ENCODE measurements around the gene CHRNB1.

Gene CHRNB1

DNA sequence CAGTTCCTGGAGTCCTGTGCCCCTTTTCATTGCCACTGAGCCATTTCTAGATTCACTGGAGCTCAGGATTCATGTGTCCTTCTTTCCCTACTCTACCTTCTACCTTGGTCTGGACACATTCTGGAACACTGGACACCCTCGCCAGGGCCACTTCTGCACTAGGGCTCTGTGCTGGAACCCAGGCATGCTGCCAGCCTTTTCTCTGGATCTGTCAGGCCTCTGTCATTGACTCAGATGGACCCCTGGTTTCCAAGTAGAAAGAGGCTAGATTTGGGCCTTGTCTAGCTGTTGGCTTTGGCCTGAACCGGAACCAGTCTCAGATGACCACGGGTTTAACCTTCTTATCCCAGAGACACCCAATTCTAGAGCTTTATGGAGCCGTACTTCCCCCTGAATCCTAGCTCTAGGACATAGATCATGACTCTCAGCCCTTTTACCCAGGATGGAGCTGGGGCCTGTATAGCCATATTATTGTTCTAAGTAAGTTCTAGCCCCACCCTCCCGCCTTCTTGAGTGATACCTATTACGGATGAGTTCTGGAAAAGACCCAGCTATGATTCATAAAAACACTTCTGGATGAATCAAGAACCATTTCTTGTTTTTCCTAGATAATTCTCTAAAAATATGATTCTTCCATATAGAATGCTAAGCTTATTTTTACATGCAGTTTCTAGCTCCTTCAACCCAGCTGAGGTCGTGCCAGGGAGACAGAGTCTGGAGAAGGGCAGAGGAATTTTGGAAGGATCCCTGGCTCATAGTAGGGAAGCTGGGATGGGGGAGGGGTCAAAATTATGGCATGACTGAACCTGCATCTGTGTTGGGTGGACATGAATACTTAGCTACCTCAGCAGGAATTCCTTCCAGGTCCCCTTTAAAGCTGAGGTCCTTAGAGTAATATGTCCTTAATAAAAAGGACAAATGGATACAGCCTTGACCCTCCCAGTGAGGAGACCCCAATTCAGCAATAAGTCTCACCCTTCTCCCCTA is 1.1 kb upstream of the CHRNB1 start:
- H2AFZ ChIP-seq (ENCODE audit: low read depth, low read length) = no peak overlapping the region
- H3K36me3 ChIP-seq (ENCODE audit: insufficient read depth, low read length) = no peaks in the 10 kb centered on the region
- H3K27me3 ChIP-seq (ENCODE audit: insufficient read depth, low read length) = peaks cover 5% of the 10 kb centered on the region
- H3K4me1 ChIP-seq (ENCODE audit: insufficient read depth, low read length) = peaks cover 24% of the 10 kb centered on the region
- H3K4me3 ChIP-seq (ENCODE audit: low read length) = no peak overlapping the region
- no peaks in the 10 kb centered on the region for H3K9me3 ChIP-seq (ENCODE audit: low read length)

- Histone ChIP-seq H3K4me1 (ENCODE audit: insufficient read depth, low read length) (peaks cover 11% of the 10 kb centered on the region), H2AFZ (ENCODE audit: low read depth, low read length) (peak overlapping the region; percentile 29), H3K36me3 (ENCODE audit: insufficient read depth, low read length) (no peaks in the 10 kb centered on the region), H3K9me3 (ENCODE audit: low read length) (no peaks in the 10 kb centered on the region), H3K27me3 (ENCODE audit: insufficient read depth, low read length) (no peaks in the 10 kb centered on the region), H3K4me3 (ENCODE audit: low read length) (peak overlapping the region; percentile 40)
These were observed 733 bp downstream of the CHRNB1 start for GRCh38 chr17:7445619-7445968.

- Histone ChIP-seq H3K4me3 (ENCODE audit: low read length) (no peak overlapping the region), H3K36me3 (ENCODE audit: insufficient read depth, low read length) (no peaks in the 10 kb centered on the region), H3K9me3 (ENCODE audit: low read length) (no peaks in the 10 kb centered on the region), H3K27me3 (ENCODE audit: insufficient read depth, low read length) (no peaks in the 10 kb centered on the region), H3K4me1 (ENCODE audit: insufficient read depth, low read length) (peaks cover 2% of the 10 kb centered on the region), H2AFZ (ENCODE audit: low read depth, low read length) (no peak overlapping the region)
These were observed 3.6 kb downstream of the CHRNB1 start for GRCh38 chr17:7448461-7448860.

DNA sequence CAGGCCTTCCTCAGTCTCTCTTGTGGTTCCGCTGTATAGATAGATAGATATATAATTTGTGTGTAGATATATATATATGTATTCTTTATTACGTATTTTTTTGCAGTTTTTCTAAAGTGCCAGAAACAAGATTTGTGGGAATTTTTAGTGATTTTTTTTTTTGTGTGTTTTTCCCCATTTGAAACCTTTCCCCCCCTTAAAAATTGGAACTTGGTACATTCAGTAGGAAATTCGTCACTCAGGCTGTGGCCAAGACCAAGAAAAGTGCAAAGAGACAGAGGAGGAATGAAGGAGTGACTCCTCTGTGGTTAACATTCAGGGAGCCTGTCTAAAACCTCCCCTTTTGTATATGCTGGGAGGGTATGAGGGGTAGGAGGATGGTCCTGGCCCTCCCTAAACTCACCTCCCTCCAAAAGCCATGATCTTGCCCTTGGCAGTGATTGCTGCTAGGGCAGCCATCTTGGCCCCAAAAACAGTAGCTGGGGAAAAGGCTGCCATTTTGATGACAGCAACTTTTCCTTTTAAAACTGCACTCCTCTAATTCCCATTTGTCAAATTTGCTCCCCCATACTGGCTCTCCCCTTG is 15.2 kb downstream of the CHRNB1 start:
- peaks cover 17% of the 10 kb centered on the region for H3K36me3 ChIP-seq (ENCODE audit: insufficient read depth, low read length)
- H2AFZ ChIP-seq (ENCODE audit: low read depth, low read length) = no peak overlapping the region
- H3K4me1 ChIP-seq (ENCODE audit: insufficient read depth, low read length) = no peaks in the 10 kb centered on the region
- no peaks in the 10 kb centered on the region for H3K27me3 ChIP-seq (ENCODE audit: insufficient read depth, low read length)
- H3K4me3 ChIP-seq (ENCODE audit: low read length) = no peak overlapping the region
- no peaks in the 10 kb centered on the region for H3K9me3 ChIP-seq (ENCODE audit: low read length)

GRCh38 chr17:7460850-7461660 is 16.2 kb downstream of the CHRNB1 start:
- Histone ChIP-seq H3K36me3 (ENCODE audit: insufficient read depth, low read length) (peaks cover 17% of the 10 kb centered on the region), H3K4me1 (ENCODE audit: insufficient read depth, low read length) (no peaks in the 10 kb centered on the region), H3K4me3 (ENCODE audit: low read length) (no peak overlapping the region), H2AFZ (ENCODE audit: low read depth, low read length) (no peak overlapping the region), H3K9me3 (ENCODE audit: low read length) (no peaks in the 10 kb centered on the region), H3K27me3 (ENCODE audit: insufficient read depth, low read length) (no peaks in the 10 kb centered on the region)

- no peak overlapping the region for H2AFZ ChIP-seq (ENCODE audit: low read depth, low read length)
- peaks cover 22% of the 10 kb centered on the region for H3K36me3 ChIP-seq (ENCODE audit: insufficient read depth, low read length)
- H3K4me1 ChIP-seq (ENCODE audit: insufficient read depth, low read length) = peaks cover 10% of the 10 kb centered on the region
- H3K4me3 ChIP-seq (ENCODE audit: low read length) = no peak overlapping the region
- no peaks in the 10 kb centered on the region for H3K9me3 ChIP-seq (ENCODE audit: low read length)
- no peaks in the 10 kb centered on the region for H3K27me3 ChIP-seq (ENCODE audit: insufficient read depth, low read length)
These were observed 17.9 kb downstream of the CHRNB1 start for GRCh38 chr17:7462474-7463371.

DNA sequence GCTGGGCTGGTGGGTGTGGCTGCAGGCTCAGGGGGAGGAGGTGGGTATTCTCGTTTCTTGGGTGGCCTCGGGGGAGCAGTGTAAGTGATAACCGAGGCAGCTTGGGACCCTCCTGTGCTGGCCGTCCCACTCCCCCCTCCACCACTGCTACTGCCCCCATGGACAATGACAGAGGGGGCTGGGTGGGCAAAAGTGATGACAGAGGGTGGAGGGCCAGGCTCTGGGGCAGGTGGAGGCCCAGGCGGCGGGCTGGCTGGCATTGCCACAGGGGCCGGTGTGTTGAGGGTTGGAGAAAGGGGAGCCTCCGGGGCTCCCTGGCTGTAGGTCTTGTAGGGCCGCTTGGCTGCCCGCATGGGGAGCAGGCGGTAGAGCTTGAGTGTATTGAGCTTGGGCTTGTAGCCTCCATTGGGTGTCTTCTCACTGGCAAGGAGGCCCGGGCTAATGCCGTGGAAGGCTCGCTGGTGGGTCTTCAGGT is 18.5 kb downstream of the CHRNB1 start:
- Histone ChIP-seq H3K4me3 (ENCODE audit: low read length) (no peak overlapping the region), H3K27me3 (ENCODE audit: insufficient read depth, low read length) (no peaks in the 10 kb centered on the region), H3K4me1 (ENCODE audit: insufficient read depth, low read length) (peaks cover 15% of the 10 kb centered on the region), H2AFZ (ENCODE audit: low read depth, low read length) (no peak overlapping the region), H3K36me3 (ENCODE audit: insufficient read depth, low read length) (peaks cover 22% of the 10 kb centered on the region), H3K9me3 (ENCODE audit: low read length) (no peaks in the 10 kb centered on the region)

DNA sequence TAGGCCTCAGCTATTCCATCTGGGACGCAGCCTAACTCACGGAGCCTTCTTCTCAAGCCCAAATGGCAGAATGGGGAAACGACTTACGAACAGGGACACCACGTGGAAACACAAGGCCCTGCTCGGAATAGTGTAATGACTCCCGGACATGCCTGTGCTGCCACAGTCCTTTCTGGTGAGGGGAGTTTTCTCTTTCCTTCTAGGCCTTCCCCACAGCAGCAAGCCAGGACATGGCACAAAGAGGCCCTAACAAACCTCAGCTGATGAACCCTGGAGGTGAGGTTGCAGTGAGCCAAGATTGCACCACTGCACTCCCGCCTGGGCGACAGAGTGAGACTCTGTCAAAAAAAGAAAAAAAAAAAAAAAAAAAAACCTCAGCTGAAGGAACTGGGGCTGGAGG is 19.2 kb downstream of the CHRNB1 start:
- Histone ChIP-seq H3K9me3 (ENCODE audit: low read length) (no peaks in the 10 kb centered on the region), H3K4me1 (ENCODE audit: insufficient read depth, low read length) (peaks cover 16% of the 10 kb centered on the region), H2AFZ (ENCODE audit: low read depth, low read length) (no peak overlapping the region), H3K36me3 (ENCODE audit: insufficient read depth, low read length) (peaks cover 22% of the 10 kb centered on the region), H3K4me3 (ENCODE audit: low read length) (no peak overlapping the region), H3K27me3 (ENCODE audit: insufficient read depth, low read length) (no peaks in the 10 kb centered on the region)

GRCh38 chr17:7465597-7466275 is 20.9 kb downstream of the CHRNB1 start:
- no peak overlapping the region for H3K4me3 ChIP-seq (ENCODE audit: low read length)
- peaks cover 16% of the 10 kb centered on the region for H3K4me1 ChIP-seq (ENCODE audit: insufficient read depth, low read length)
- no peaks in the 10 kb centered on the region for H3K9me3 ChIP-seq (ENCODE audit: low read length)
- H2AFZ ChIP-seq (ENCODE audit: low read depth, low read length) = no peak overlapping the region
- no peaks in the 10 kb centered on the region for H3K27me3 ChIP-seq (ENCODE audit: insufficient read depth, low read length)
- H3K36me3 ChIP-seq (ENCODE audit: insufficient read depth, low read length) = peaks cover 22% of the 10 kb centered on the region

DNA sequence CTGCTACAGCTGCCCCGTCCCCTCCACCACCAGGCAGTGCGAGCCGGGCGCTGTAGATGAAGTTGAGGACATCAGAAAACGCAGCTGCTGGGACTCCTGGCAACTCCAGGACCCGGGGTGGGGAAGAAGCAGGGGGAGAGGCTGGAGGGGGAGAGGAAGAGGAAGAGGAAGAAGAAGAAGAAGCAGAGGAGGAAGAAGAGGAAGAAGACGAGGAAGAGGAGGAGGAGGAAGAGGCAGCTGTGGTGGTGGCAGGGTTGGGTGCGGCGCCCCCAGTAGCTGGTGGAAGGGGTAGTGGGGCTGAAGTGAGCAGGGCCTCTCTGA is 21.4 kb downstream of the CHRNB1 start:
- Histone ChIP-seq H3K27me3 (ENCODE audit: insufficient read depth, low read length) (no peaks in the 10 kb centered on the region), H3K36me3 (ENCODE audit: insufficient read depth, low read length) (peaks cover 22% of the 10 kb centered on the region), H3K4me1 (ENCODE audit: insufficient read depth, low read length) (peaks cover 16% of the 10 kb centered on the region), H3K4me3 (ENCODE audit: low read length) (no peak overlapping the region), H2AFZ (ENCODE audit: low read depth, low read length) (no peak overlapping the region), H3K9me3 (ENCODE audit: low read length) (no peaks in the 10 kb centered on the region)

DNA sequence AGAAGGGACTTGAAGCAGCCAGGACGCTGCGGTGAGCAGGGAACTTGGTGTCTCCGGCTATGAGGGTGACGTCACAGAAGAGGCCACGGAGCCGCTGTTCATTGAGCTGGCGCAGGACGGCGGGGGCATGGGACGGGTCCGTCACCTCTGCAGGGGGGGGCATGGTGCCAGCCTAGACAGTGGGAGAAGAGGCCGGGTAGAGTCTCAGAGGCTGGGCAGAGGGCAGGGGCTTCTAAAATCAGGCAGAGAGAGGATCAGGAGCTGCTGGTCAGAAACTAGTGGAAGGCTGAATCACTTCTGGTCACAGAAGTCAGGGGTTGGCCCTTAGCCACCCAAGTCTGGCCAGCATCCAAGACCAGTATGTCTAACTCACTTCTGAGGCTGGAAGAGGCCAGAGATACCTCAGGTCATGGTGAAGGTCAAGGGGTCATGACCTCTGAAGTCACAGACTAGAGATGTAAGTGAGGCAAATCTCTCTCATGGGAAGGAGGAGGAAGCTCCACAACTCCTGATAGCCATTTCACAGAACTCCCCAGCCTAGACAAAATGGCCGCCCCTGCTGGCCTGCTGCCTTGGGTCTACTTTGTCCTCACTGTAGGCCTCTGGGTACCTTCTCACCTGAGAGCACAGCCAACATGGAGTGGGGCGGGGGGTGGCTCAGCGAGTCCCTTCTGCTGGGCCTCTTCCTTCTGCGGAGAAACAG is 21.9 kb downstream of the CHRNB1 start:
- peaks cover 22% of the 10 kb centered on the region for H3K36me3 ChIP-seq (ENCODE audit: insufficient read depth, low read length)
- no peak overlapping the region for H2AFZ ChIP-seq (ENCODE audit: low read depth, low read length)
- H3K4me3 ChIP-seq (ENCODE audit: low read length) = no peak overlapping the region
- H3K27me3 ChIP-seq (ENCODE audit: insufficient read depth, low read length) = no peaks in the 10 kb centered on the region
- peaks cover 16% of the 10 kb centered on the region for H3K4me1 ChIP-seq (ENCODE audit: insufficient read depth, low read length)
- H3K9me3 ChIP-seq (ENCODE audit: low read length) = no peaks in the 10 kb centered on the region
